ENCODE results near the gene ZNF276. TPM values are rescaled to one million over a fixed set of nuclear protein-coding genes. Genes with fewer than 3 reads are reported as not detected.

Gene ZNF276
- total and polyA plus RNA-seq, 2 donors (not counting 1 experiment from before 2014, with no cell fraction given): 6.2 to 12.7 TPM

DNA sequence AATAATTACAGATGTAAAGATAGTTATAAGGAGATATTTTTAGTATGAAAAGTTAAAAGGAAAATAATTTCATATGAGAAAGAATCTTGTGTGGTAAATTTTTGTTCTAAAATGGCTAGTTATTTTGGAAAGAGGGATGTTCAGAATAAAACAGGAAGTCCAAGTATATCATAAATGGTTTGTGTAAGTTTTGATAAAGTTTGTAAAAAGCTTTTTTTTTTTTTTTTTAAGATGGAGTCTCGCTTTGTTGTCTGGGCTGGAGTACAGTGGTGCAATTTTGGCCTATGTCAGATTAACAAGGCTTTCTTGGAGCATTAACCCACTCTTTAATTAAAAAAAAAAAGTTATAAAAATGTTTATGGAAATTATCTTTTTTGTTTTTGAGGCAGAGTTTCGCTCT lies 43.1 kb upstream of the ZNF276 start:
- Histone ChIP-seq H3K4me3 (replicated peaks in 1 of 4; ENCODE audit: control extremely low read depth in 1 of 4, insufficient read depth in 1 of 4, low read depth in 3 of 4, low read length in 4 of 4) (no peak overlapping the region), H3K36me3 (ENCODE audit: control insufficient read depth, insufficient read depth, low read length) (no peaks in the 10 kb centered on the region), H2AFZ (ENCODE audit: low read length) (no peak overlapping the region), H4K20me1 (ENCODE audit: control insufficient read depth, extremely low read depth, insufficient read depth, low read length) (no peaks in the 10 kb centered on the region), H3K9ac (ENCODE audit: insufficient read depth, low read length) (no peak overlapping the region), H3K27ac (ENCODE audit: insufficient read depth, low read length) (no peak overlapping the region), H3K79me2 (ENCODE audit: control insufficient read depth, insufficient read depth, low read length) (no peaks in the 10 kb centered on the region), H3K27me3 (ENCODE audit: control insufficient read depth, insufficient read depth, low read length) (no peaks in the 10 kb centered on the region), H3K4me1 (ENCODE audit: control insufficient read depth, extremely low read depth, insufficient read depth, low read length) (no peaks in the 10 kb centered on the region), H3K9me3 (ENCODE audit: control insufficient read depth, insufficient read depth, low read depth, low read length) (no peaks in the 10 kb centered on the region), H3K4me2 (ENCODE audit: extremely low read depth, insufficient read depth, low read length) (no peak overlapping the region)
- TF ChIP-seq EZH2 (IDR thresholded peaks at IDR 0.05; ENCODE audit: low read length, missing control alignments): no peak
- TF ChIP-seq, protein P1, sequence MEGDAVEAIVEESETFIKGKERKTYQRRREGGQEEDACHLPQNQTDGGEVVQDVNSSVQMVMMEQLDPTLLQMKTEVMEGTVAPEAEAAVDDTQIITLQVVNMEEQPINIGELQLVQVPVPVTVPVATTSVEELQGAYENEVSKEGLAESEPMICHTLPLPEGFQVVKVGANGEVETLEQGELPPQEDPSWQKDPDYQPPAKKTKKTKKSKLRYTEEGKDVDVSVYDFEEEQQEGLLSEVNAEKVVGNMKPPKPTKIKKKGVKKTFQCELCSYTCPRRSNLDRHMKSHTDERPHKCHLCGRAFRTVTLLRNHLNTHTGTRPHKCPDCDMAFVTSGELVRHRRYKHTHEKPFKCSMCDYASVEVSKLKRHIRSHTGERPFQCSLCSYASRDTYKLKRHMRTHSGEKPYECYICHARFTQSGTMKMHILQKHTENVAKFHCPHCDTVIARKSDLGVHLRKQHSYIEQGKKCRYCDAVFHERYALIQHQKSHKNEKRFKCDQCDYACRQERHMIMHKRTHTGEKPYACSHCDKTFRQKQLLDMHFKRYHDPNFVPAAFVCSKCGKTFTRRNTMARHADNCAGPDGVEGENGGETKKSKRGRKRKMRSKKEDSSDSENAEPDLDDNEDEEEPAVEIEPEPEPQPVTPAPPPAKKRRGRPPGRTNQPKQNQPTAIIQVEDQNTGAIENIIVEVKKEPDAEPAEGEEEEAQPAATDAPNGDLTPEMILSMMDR (conservative IDR thresholded peaks at IDR 0.05 in 1 of 2, IDR thresholded peaks at IDR 0.05 in 1 of 2; ENCODE audit: low read depth in 1 of 2, low read length in 2 of 2): no peak
- no peak for DNase-seq (ENCODE audit: low read depth in 2 of 2)

GRCh38 chr16:89685916-89686315 lies 35.4 kb upstream of the ZNF276 start:
- Histone ChIP-seq H3K4me2 (ENCODE audit: extremely low read depth, insufficient read depth, low read length) (no peak overlapping the region), H3K4me3 (replicated peaks in 1 of 4; ENCODE audit: control extremely low read depth in 1 of 4, insufficient read depth in 1 of 4, low read depth in 3 of 4, low read length in 4 of 4) (no peak overlapping the region)

GRCh38 chr16:89686520-89687091 lies 34.7 kb upstream of the ZNF276 start, which contains the start of gene CDK10:
Gene CDK10 (plus strand): TSS chr16:89686689. CDS start chr16:89686711, 22 bp downstream.
- peak within 1 kb of the TSS; percentile 67 for H3K27ac ChIP-seq (ENCODE audit: insufficient read depth, low read length)
- H3K36me3 ChIP-seq (ENCODE audit: control insufficient read depth, insufficient read depth, low read length): peaks cover 10% of the 10 kb centered on the region
- H3K4me2 ChIP-seq (ENCODE audit: extremely low read depth, insufficient read depth, low read length): peak within 1 kb of the TSS; percentile 86
- H3K9me3 ChIP-seq (ENCODE audit: control insufficient read depth, insufficient read depth, low read depth, low read length): no peaks in the 10 kb centered on the region
- peaks cover 17% of the 10 kb centered on the region for H3K79me2 ChIP-seq (ENCODE audit: control insufficient read depth, insufficient read depth, low read length)
- H3K27me3 ChIP-seq (ENCODE audit: control insufficient read depth, insufficient read depth, low read length): no peaks in the 10 kb centered on the region
- no peaks in the 10 kb centered on the region for H4K20me1 ChIP-seq (ENCODE audit: control insufficient read depth, extremely low read depth, insufficient read depth, low read length)
- H3K4me1 ChIP-seq (ENCODE audit: control insufficient read depth, extremely low read depth, insufficient read depth, low read length): peaks cover 6% of the 10 kb centered on the region
- peak; percentile 78 to 83 for DNase-seq (ENCODE audit: low read depth in 2 of 2)
- H3K4me3 ChIP-seq (replicated peaks in 1 of 4; ENCODE audit: control extremely low read depth in 1 of 4, insufficient read depth in 1 of 4, low read depth in 3 of 4, low read length in 4 of 4): peak within 1 kb of the TSS; percentile 65 to 94 (median 81)
- H3K9ac ChIP-seq (ENCODE audit: insufficient read depth, low read length): peak within 1 kb of the TSS; percentile 82
- TF ChIP-seq, protein P1 (conservative IDR thresholded peaks at IDR 0.05 in 1 of 2, IDR thresholded peaks at IDR 0.05 in 1 of 2; ENCODE audit: low read depth in 1 of 2, low read length in 2 of 2): no peak
- no peak for TF ChIP-seq EZH2 (IDR thresholded peaks at IDR 0.05; ENCODE audit: low read length, missing control alignments)
- peak within 1 kb of the TSS; percentile 98 for H2AFZ ChIP-seq (ENCODE audit: low read length)

More at GRCh38 chr16:89685916-89686315, 35.4 kb upstream of the ZNF276 start:
- no peaks in the 10 kb centered on the region for H4K20me1 ChIP-seq (ENCODE audit: control insufficient read depth, extremely low read depth, insufficient read depth, low read length)
- no peaks in the 10 kb centered on the region for H3K9me3 ChIP-seq (ENCODE audit: control insufficient read depth, insufficient read depth, low read depth, low read length)
- no peak overlapping the region for H3K27ac ChIP-seq (ENCODE audit: insufficient read depth, low read length)
- peaks cover 17% of the 10 kb centered on the region for H3K79me2 ChIP-seq (ENCODE audit: control insufficient read depth, insufficient read depth, low read length)
- no peak for TF ChIP-seq EZH2 (IDR thresholded peaks at IDR 0.05; ENCODE audit: low read length, missing control alignments)
- TF ChIP-seq, protein P1 (conservative IDR thresholded peaks at IDR 0.05 in 1 of 2, IDR thresholded peaks at IDR 0.05 in 1 of 2; ENCODE audit: low read depth in 1 of 2, low read length in 2 of 2): no peak
- no peak overlapping the region for H3K9ac ChIP-seq (ENCODE audit: insufficient read depth, low read length)
- H3K4me1 ChIP-seq (ENCODE audit: control insufficient read depth, extremely low read depth, insufficient read depth, low read length): peaks cover 6% of the 10 kb centered on the region
- H2AFZ ChIP-seq (ENCODE audit: low read length): no peak overlapping the region
- H3K27me3 ChIP-seq (ENCODE audit: control insufficient read depth, insufficient read depth, low read length): no peaks in the 10 kb centered on the region
- no peak for DNase-seq (ENCODE audit: low read depth in 2 of 2)
- H3K36me3 ChIP-seq (ENCODE audit: control insufficient read depth, insufficient read depth, low read length): peaks cover 7% of the 10 kb centered on the region
